Measurements from ENCODE around the gene UBASH3A. TPM values are rescaled to one million over a fixed set of nuclear protein-coding genes. Genes with fewer than 3 reads are reported as not detected.
A peak's percentile ranks its signal among the peaks of the same experiment; 100 is the strongest.

The UBASH3A gene
- total and polyA plus RNA-seq, 5 donors: 0.07 to 0.29 (median 0.23) TPM

GRCh38 chr21:42486072-42486471 is 82.4 kb downstream of the UBASH3A start:
- Histone ChIP-seq H3K4me1 (ENCODE audit: control insufficient read depth, insufficient read depth, low read length) (no peaks in the 10 kb centered on the region), H3K4me3 (ENCODE audit: low read length) (no peak overlapping the region), H3K27ac (ENCODE audit: low read length) (no peak overlapping the region), H3K9me3 (ENCODE audit: control insufficient read depth, low read length) (no peaks in the 10 kb centered on the region), H3K27me3 (ENCODE audit: control insufficient read depth, insufficient read depth) (no peaks in the 10 kb centered on the region)
- DNase-seq: no peak
- intact Hi-C loops (cut with DNase I): no loop called here
- ATAC-seq: no peak
- WGBS: 82% methylated on average over 6 of the region's 6 CpGs

DNA sequence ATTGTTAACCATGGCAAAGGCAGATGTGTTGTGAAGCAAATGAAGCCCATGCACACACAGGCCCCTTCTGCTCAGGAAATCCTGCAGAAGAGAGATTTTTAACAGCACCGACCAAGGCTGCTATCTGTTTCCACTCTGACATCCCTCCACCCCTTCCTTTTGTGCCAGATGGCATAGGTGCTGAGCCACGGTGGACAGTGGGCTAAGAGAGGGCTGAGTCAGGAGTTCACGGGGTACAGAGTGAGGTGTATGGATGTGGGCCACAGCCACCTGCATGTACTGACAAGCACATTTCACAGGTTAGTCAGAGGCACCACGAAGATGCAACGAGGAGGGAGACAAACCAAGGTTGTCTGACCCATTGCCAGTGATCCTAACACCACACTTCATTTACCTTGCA is 82.8 kb downstream of the UBASH3A start:
- intact Hi-C loops (cut with DNase I): no loop called here
- WGBS: 55% methylated on average over 5 of the region's 5 CpGs
- H3K4me3 ChIP-seq (ENCODE audit: low read length): no peak overlapping the region
- no peak overlapping the region for H3K27ac ChIP-seq (ENCODE audit: low read length)
- H3K27me3 ChIP-seq (ENCODE audit: control insufficient read depth, insufficient read depth): no peaks in the 10 kb centered on the region
- DNase-seq (no peak), ATAC-seq (no peak)
- no peaks in the 10 kb centered on the region for H3K9me3 ChIP-seq (ENCODE audit: control insufficient read depth, low read length)
- H3K4me1 ChIP-seq (ENCODE audit: control insufficient read depth, insufficient read depth, low read length): no peaks in the 10 kb centered on the region

- Histone ChIP-seq H3K4me1 (ENCODE audit: control insufficient read depth, insufficient read depth, low read length) (no peaks in the 10 kb centered on the region), H3K27me3 (ENCODE audit: control insufficient read depth, insufficient read depth) (no peaks in the 10 kb centered on the region), H3K4me3 (ENCODE audit: low read length) (no peak overlapping the region), H3K27ac (ENCODE audit: low read length) (no peak overlapping the region), H3K9me3 (ENCODE audit: control insufficient read depth, low read length) (no peaks in the 10 kb centered on the region)
- WGBS: 58% methylated on average over 2 of the region's 2 CpGs
- DNase-seq: no peak
- no peak for ATAC-seq
- intact Hi-C loops (cut with DNase I): no loop called here
Observed at GRCh38 chr21:42489006-42489563, 85.4 kb downstream of the UBASH3A start.

GRCh38 chr21:42489991-42490390 is 86.3 kb downstream of the UBASH3A start:
- 75% methylated on average over 4 of the region's 4 CpGs for WGBS

GRCh38 chr21:42490720-42491119 is 87.0 kb downstream of the UBASH3A start:
- ATAC-seq (no peak), DNase-seq (no peak)
- no peak overlapping the region for H3K4me3 ChIP-seq (ENCODE audit: low read length)
- no peak overlapping the region for H3K27ac ChIP-seq (ENCODE audit: low read length)
- intact Hi-C loops (cut with DNase I): no loop called here
- no peaks in the 10 kb centered on the region for H3K4me1 ChIP-seq (ENCODE audit: control insufficient read depth, insufficient read depth, low read length)
- no peaks in the 10 kb centered on the region for H3K9me3 ChIP-seq (ENCODE audit: control insufficient read depth, low read length)
- H3K27me3 ChIP-seq (ENCODE audit: control insufficient read depth, insufficient read depth): no peaks in the 10 kb centered on the region

More at GRCh38 chr21:42489991-42490390, 86.3 kb downstream of the UBASH3A start:
- no peaks in the 10 kb centered on the region for H3K4me1 ChIP-seq (ENCODE audit: control insufficient read depth, insufficient read depth, low read length)
- no peak overlapping the region for H3K4me3 ChIP-seq (ENCODE audit: low read length)
- intact Hi-C loops (cut with DNase I): no loop called here
- no peak overlapping the region for H3K27ac ChIP-seq (ENCODE audit: low read length)
- no peak for ATAC-seq
- no peak for DNase-seq
- H3K27me3 ChIP-seq (ENCODE audit: control insufficient read depth, insufficient read depth): no peaks in the 10 kb centered on the region
- no peaks in the 10 kb centered on the region for H3K9me3 ChIP-seq (ENCODE audit: control insufficient read depth, low read length)

DNA sequence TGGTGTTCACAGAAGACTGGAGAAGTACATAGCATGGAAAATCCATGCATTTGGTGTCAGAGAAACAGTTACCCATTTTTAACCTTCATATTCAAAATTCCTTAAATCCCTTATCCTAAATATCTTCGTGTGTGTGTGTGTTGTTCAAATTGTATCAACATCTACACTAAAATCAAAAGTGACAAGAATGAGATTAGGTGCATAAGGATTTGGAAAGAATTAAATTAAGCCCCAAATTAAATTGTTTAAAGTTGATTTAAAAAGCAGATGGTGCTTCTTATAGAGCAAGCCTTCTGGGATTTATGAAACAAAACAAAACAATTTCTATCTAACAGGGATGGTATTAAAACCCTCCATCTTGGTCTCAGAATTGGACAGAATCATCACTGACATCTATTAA is 87.6 kb downstream of the UBASH3A start:
- DNase-seq (no peak), ATAC-seq (no peak)
- Histone ChIP-seq H3K9me3 (ENCODE audit: control insufficient read depth, low read length) (no peaks in the 10 kb centered on the region), H3K4me3 (ENCODE audit: low read length) (no peak overlapping the region), H3K27ac (ENCODE audit: low read length) (no peak overlapping the region), H3K27me3 (ENCODE audit: control insufficient read depth, insufficient read depth) (no peaks in the 10 kb centered on the region), H3K4me1 (ENCODE audit: control insufficient read depth, insufficient read depth, low read length) (no peaks in the 10 kb centered on the region)
- WGBS: 63% methylated on average over 1 of the region's 1 CpG
- intact Hi-C loops (cut with DNase I): no loop called here

GRCh38 chr21:42492201-42492600 is 88.5 kb downstream of the UBASH3A start:
- ATAC-seq (no peak), DNase-seq (no peak)
- Histone ChIP-seq H3K27ac (ENCODE audit: low read length) (no peak overlapping the region), H3K27me3 (ENCODE audit: control insufficient read depth, insufficient read depth) (no peaks in the 10 kb centered on the region), H3K9me3 (ENCODE audit: control insufficient read depth, low read length) (no peaks in the 10 kb centered on the region), H3K4me3 (ENCODE audit: low read length) (no peak overlapping the region), H3K4me1 (ENCODE audit: control insufficient read depth, insufficient read depth, low read length) (no peaks in the 10 kb centered on the region)
- WGBS: 58% methylated on average over 8 of the region's 8 CpGs
- intact Hi-C loops (cut with DNase I): no loop called here

- WGBS: 80% methylated on average over 13 of the region's 13 CpGs
- Histone ChIP-seq H3K4me3 (ENCODE audit: low read length) (no peak overlapping the region), H3K27ac (ENCODE audit: low read length) (no peak overlapping the region), H3K4me1 (ENCODE audit: control insufficient read depth, insufficient read depth, low read length) (no peaks in the 10 kb centered on the region), H3K9me3 (ENCODE audit: control insufficient read depth, low read length) (no peaks in the 10 kb centered on the region), H3K27me3 (ENCODE audit: control insufficient read depth, insufficient read depth) (no peaks in the 10 kb centered on the region)
- intact Hi-C loops (cut with DNase I): no loop called here
- no peak for ATAC-seq
- no peak for DNase-seq
Observed at GRCh38 chr21:42493109-42494060, 89.7 kb downstream of the UBASH3A start.

DNA sequence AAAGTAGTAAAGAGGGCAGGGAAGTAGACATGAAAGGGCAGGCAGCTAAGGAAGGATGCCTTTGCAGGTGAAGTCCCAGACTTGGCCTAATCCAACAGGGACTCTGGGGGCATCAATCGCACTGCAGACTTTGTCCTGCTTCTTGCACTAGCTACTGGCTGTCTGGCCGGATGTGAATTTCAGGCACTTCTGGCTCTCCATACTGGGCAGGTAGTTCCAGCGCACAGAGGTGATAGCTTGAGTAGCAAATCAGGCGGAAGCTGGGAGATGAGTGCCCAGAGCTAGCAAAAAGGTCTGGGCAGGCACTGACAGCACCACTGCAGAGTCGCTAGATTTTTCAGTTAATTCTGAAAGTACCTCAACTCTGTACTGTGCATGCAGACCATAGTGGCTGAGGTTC is 91.3 kb downstream of the UBASH3A start:
- Histone ChIP-seq H3K27ac (ENCODE audit: low read length) (no peak overlapping the region), H3K27me3 (ENCODE audit: control insufficient read depth, insufficient read depth) (no peaks in the 10 kb centered on the region), H3K4me3 (ENCODE audit: low read length) (no peak overlapping the region), H3K9me3 (ENCODE audit: control insufficient read depth, low read length) (no peaks in the 10 kb centered on the region), H3K4me1 (ENCODE audit: control insufficient read depth, insufficient read depth, low read length) (no peaks in the 10 kb centered on the region)
- ATAC-seq (no peak), DNase-seq (no peak)
- intact Hi-C loops (cut with DNase I): no loop called here
- 90% methylated on average over 5 of the region's 5 CpGs for WGBS

DNA sequence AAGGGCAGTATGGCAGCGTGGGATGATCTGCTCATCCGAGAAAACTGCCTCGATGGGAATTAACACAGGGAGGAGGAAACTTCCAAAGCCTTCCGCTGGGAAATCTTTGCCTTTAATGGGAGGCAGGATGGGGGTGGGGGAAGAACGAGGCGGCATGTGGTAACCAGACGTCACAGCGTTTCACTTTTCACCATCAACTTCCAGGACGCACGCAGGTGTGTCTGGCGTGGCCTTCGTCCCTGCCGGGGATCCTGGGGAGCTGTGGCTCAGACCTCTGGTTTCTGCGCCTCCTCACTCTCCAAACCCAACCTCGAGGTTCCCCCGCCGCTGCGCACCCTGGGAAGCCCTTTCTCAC is 92.0 kb downstream of the UBASH3A start:
- H3K9me3 ChIP-seq (ENCODE audit: control insufficient read depth, low read length): no peaks in the 10 kb centered on the region
- no peaks in the 10 kb centered on the region for H3K27me3 ChIP-seq (ENCODE audit: control insufficient read depth, insufficient read depth)
- H3K27ac ChIP-seq (ENCODE audit: low read length): no peak overlapping the region
- no peaks in the 10 kb centered on the region for H3K4me1 ChIP-seq (ENCODE audit: control insufficient read depth, insufficient read depth, low read length)
- 2% methylated on average over 18 of the region's 18 CpGs for WGBS
- ATAC-seq (no peak), DNase-seq (no peak)
- H3K4me3 ChIP-seq (ENCODE audit: low read length): peak overlapping the region; percentile 38
- intact Hi-C loops (cut with DNase I): no loop called here

DNA sequence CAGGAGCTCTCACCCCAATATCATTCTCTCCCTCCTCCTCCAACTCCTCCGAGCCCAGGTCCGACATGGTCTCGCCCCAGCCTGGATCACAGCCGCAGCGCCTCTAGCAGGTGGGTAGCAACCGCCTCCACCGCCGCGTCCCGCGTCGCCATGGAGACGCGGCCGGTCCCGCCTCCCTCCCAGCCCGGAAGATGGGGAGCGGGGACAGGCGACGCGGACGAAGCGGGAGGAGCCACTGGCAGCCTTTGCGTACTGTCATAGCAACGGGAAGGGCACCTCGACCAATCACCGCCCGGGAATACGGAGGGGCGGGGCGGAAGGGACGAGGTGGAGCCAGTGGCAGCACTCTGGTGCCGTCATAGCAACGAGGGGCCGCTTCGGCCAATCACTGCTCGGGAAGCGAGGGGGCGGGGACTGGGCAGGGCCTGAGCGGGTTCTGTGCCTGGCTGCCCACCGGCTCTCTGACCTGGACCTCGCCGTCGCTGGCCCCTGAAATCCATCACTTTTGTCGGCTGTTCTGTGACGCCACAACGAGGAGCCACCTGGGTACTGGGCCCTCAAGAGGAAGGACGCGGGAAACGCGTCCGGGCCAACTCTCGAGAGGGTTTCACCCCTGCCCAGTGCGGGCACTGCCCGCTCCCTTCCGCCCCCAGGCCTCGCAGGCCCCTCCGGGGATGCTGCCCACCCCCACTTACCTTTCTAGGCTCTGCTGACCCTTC is 92.6 kb downstream of the UBASH3A start, which contains the start of gene RSPH1:
Gene RSPH1 (minus strand): TSS at position 105 of the 719 bp plus-strand sequence. CDS start 38 bp downstream, at position 67.
- H3K27me3 ChIP-seq (ENCODE audit: control insufficient read depth, insufficient read depth): no peaks in the 10 kb centered on the region
- no peaks in the 10 kb centered on the region for H3K4me1 ChIP-seq (ENCODE audit: control insufficient read depth, insufficient read depth, low read length)
- peak; percentile 100 for DNase-seq
- peak within 1 kb of the TSS; percentile 57 for H3K4me3 ChIP-seq (ENCODE audit: low read length)
- under 1% methylated on average over 58 of the region's 58 CpGs for WGBS
- H3K27ac ChIP-seq (ENCODE audit: low read length): peak within 1 kb of the TSS; percentile 21
- intact Hi-C loops (cut with DNase I): no loop called here
- no peaks in the 10 kb centered on the region for H3K9me3 ChIP-seq (ENCODE audit: control insufficient read depth, low read length)
- peak; percentile 100 for ATAC-seq

Data from right cardiac atrium (tissue), 5 donors.